HG03520 (cell line): ENCODE data around the gene PPOX.

Source experiments
- ATAC-seq: cut with Tn5 transposase; IDR thresholded peaks from one replicate; pipeline ENCODE4 v1.9.1; 2021; ENCODE audit warnings: mild to moderate bottlenecking, moderate library complexity; ENCODE audit not compliant: unreplicated experiment

PPOX gene

GRCh38 chr1:161175771-161176453 lies 9.7 kb downstream of the PPOX start:
- no peak for ATAC-seq

DNA sequence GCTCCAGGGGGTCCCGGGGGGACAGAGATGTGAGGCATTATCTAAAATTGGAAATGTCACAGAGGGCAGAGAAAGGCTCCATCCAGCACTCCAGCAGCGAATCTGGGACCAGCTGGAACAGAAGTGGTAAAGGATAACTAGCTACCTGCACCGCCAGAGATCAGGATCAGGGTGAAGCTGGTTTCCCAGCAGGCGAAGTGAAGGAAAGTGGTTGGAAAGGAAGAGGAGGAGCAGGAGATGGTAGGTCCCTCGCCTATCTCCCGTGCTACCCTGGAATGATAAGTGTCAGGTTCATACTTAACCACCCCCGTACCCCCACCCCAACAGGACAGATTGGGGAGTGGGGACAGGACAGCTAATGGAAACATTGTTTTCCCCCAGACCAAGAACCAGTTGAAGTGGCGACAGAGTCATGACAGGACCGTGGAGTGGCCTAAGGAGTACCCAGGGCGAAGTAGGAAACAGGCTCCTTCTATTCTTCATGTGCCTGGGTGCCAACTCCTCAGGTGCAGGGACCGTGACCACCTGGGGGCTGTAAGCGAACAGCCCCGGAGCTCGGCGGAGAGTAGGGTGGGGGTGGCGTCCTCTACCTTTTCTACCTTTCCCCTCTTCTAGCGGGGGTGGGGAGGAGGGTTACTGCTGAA lies 10.4 kb downstream of the PPOX start:
- ATAC-seq, result peak; percentile 6

GRCh38 chr1:161177112-161177935 lies 11.1 kb downstream of the PPOX start, which contains the start of gene B4GALT3:
B4GALT3 (minus strand) TSS chr1:161177507; CDS start chr1:161176060, 1,447 bp downstream.
- ATAC-seq, result peak; percentile 63

GRCh38 chr1:161177936-161178244 lies 11.7 kb downstream of the PPOX start:
- no peak for ATAC-seq

- no peak for ATAC-seq
Observed at GRCh38 chr1:161179698-161180097, 13.5 kb downstream of the PPOX start.

DNA sequence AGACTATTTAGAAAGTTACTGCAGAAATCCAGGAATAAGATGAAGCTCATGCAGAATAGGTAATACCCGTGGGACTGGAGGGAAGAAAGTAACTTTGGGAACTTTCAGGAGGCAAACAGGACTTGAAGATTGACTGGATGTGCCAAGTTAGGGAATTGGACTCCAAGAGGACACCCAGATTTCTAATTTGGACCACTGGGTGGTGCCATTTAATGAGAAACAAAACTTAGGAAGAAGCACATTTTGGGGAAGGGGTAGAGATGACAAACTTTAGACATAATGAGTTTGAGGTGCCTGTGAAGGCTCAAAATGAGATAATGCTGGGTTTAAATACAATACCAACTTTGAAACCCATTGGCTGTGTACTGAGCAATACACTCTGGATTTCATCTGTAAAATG lies 14.4 kb downstream of the PPOX start:
- ATAC-seq, result no peak

DNA sequence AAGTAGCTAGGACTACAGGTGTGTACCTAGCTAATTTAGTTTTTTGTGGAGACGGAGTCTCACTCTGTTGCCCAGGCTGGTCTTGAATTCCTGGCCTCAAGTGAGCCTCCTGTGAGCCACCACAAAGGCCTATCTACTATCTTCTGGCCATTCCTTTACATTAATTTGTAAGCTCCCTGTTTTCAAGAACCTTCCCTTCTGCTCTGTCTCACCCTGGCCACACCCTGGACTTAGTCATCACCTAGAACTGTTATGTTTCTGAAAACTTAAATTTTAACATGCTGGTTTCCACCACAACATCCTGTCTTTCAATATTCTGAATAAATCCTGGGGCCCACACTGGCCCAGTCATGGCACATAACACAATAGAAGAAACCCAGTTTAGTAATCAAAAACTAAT lies 16.0 kb downstream of the PPOX start:
- ATAC-seq, result peak; percentile 39

- ATAC-seq, result peak; percentile 64
Observed at GRCh38 chr1:161185282-161185682, 19.1 kb downstream of the PPOX start.

DNA sequence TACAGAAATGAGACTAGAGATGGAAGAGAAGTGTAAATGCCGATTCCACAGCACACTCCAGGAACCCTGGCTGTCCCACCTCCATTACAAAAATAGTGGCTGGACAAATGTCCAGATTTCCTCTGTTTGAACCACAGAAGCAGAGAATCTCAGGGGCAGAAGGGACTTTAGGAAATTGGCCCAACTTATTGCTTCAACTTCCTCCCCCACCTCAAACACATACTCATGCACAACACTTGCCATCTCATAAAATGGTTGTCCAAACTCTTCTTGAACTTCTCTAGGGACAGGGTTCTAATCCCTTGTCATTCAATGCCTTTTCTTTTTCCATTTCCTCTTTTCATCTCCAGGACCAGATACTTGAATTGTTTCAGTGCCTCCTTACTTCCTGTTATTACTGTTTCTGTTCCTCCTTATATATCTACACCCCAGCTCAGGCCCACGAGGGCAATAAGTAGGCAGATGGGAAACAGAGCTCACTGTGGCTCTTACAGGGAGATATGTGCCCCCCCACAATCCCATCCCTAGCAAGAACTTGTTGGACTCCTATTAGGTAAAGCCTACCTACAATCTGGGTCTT lies 19.6 kb downstream of the PPOX start:
- ATAC-seq, result peak; percentile 32

GRCh38 chr1:161187311-161187710 lies 21.1 kb downstream of the PPOX start:
- no peak for ATAC-seq

DNA sequence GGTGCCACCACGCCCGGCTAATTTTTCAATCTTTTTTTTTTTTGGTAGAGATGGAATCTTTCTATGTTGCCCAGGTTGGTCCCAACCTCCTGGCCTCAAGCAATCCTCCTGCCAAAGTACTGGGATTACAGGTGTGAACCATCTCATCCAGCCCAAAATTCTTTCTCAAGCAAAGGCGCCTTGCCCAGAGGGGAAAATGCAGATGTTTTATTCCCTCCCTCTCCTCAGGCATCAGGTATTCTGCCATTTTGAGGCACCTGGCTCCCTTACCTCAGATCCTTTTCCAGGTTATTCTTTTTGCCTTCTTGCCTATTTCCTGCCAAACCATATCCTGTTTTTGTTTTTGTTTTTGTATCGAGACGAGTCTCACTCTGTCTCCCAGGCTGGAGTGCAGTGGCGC lies 22.2 kb downstream of the PPOX start:
- ATAC-seq, result no peak

- no peak for ATAC-seq
Observed at GRCh38 chr1:161189036-161189435, 22.8 kb downstream of the PPOX start.

- ATAC-seq, result no peak
Observed at GRCh38 chr1:161190962-161191521, 24.8 kb downstream of the PPOX start.

DNA sequence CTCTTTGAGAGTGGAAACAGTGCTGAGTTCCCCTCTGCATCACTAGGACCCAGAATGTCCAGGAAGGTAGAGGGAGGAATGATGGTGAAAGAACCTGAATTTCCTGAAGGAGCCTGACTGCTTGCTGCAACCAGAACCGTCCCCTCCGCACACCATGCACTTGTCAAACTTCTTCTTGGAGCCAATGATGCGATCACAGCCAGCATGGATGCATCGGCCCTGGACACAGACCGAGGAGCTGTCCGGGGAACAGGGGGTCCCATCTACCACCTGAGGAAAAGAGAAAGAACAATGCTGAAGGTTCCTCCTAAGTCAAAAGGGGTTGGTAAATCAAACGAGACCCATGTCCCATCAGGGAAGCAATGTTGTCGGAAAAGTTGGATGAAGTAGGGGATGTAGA lies 25.7 kb downstream of the PPOX start:
- ATAC-seq, result no peak

DNA sequence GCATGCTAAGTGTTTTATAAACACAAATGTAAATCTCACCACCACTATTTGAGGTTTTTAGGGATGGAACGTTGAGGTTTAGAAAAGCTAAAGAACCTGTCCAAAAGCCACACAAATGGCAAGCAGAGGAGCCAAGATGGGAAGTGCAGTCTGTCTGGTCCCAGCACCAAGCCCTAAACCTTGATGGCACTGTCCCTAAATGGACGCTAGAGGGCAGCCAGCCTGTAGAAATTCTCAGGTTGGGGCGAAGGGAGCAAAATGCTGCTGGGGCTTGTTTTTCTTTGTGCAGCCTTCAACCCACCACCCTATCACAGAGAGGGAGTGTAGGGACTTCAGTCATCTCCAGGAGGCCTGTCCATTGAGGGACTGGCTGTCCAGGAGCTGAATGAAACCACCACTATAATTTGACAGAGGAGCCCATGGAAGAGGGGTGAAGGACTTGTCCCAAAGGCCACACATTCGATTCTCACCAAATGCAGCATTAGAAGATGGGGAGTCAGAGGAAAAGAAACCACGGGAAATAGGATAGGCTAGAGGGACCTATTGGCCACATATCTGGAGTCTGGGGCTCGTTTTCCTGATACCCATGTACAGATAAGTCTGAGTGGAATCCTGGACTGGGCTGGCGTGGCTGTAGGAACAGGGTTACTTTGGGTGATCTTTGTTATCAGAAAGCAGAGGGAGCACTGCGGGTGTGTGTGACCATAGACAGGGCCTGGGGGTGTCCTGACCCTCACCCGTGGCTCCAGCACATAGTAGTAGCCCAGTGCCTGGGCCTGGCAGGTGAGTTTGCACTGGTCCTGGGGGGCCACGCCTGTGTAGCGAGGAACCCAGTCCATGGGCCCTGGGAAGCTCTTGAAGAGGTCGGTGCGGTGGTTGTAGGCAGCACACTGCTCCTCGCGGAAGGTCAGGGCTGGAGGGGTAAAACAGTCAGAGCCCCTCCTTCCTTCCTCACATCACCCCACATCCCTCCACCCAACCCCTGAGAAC lies 26.5 kb downstream of the PPOX start:
- ATAC-seq, result peak; percentile 62

- ATAC-seq, result no peak
Observed at GRCh38 chr1:161193561-161194235, 27.5 kb downstream of the PPOX start.

DNA sequence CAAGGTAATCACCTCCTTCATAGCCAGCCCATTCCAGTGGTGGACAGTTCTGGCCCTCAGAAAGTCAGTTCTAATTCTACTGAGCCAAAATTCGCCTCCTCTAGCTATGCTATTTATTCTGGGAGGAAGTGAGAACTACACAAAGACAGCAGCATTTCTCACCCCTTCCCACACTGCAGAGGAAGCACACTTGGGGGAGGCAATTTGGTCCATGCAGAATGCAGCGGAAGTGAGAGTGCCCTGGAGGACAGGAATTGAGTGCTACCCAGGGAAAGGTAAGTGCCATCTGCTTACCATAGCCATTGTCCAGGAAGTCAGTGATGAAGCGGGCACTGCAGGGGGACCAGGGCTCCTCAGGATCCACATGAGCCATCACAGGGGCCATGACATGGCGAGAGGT lies 28.9 kb downstream of the PPOX start:
- no peak for ATAC-seq

DNA sequence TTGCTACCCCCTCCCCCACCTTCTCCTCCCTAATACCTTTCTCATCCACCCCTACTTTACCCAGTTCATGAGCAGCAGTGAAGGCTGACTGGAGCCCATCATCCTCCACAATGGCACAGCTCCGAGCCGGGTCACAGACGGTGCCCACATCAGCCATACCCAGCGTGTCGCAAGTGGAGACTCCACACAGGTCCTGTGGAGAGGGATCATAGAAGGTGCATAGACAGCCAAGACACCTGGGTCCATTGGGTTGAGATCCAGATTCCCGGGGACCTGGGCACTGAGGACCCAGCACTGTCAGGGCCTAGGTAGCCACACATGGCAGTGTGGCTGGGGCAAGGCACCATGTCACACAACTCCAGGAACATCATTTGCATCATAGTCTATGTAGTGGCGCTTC lies 29.9 kb downstream of the PPOX start:
- no peak for ATAC-seq
